Duodenal mucosa (tissue), 2 donors: ENCODE measurements around the gene PLEKHB2.
A peak's percentile ranks its signal among the peaks of the same experiment; 100 is the strongest.
"Not testable (repeated sequence)": the region's sequence is repeated elsewhere in the genome, so short reads cannot be mapped to it uniquely, and the experiment has no call there.

Source experiments
- H3K27ac ChIP-seq: one replicate; pipeline ENCODE4 v1.7.0; 2013; ENCODE audit warnings: low read depth, low read length
- H3K27me3 ChIP-seq, 2 donors: one replicate each; pipeline ENCODE4 v1.7.0; 2013; ENCODE audit warnings: low read length in 2 of 2, control low read depth in 1 of 2; ENCODE audit not compliant: insufficient read depth in 2 of 2, control insufficient read depth in 1 of 2
- H3K36me3 ChIP-seq, 2 donors: one replicate each; pipeline ENCODE4 v1.7.0; 2013; ENCODE audit warnings: low read length in 2 of 2, control low read depth in 1 of 2; ENCODE audit not compliant: insufficient read depth in 2 of 2, control insufficient read depth in 1 of 2
- H3K4me1 ChIP-seq, 2 donors: one replicate each; pipeline ENCODE4 v1.7.0; 2013; ENCODE audit warnings: low read length in 2 of 2, control low read depth in 1 of 2; ENCODE audit not compliant: insufficient read depth in 2 of 2, control insufficient read depth in 1 of 2
- H3K4me3 ChIP-seq, 2 donors: one replicate each; pipeline ENCODE4 v1.7.0; 2013; ENCODE audit warnings: low read length in 2 of 2, low read depth in 1 of 2
- H3K9ac ChIP-seq, 2 donors: one replicate each; pipeline ENCODE4 v1.7.0; 2013; ENCODE audit warnings: low read length in 2 of 2, low read depth in 1 of 2
- H3K9me3 ChIP-seq, 2 donors: one replicate each; pipeline ENCODE4 v1.7.0; 2013; ENCODE audit warnings: low read length in 2 of 2, control low read depth in 1 of 2; ENCODE audit not compliant: control insufficient read depth in 1 of 2

PLEKHB2 gene

GRCh38 chr2:131154647-131155046, 49.5 kb downstream of the PLEKHB2 start:
- Histone ChIP-seq H3K36me3 (peaks cover 0 to 10% of the 10 kb centered on the region in 2 donors), H3K9me3 (no peaks in the 10 kb centered on the region), H3K4me3 (no peak overlapping the region), H3K9ac (no peak overlapping the region), H3K4me1 (peaks cover 0 to 5% of the 10 kb centered on the region in 2 donors), H3K27me3 (no peaks in the 10 kb centered on the region), H3K27ac (no peak overlapping the region)

DNA sequence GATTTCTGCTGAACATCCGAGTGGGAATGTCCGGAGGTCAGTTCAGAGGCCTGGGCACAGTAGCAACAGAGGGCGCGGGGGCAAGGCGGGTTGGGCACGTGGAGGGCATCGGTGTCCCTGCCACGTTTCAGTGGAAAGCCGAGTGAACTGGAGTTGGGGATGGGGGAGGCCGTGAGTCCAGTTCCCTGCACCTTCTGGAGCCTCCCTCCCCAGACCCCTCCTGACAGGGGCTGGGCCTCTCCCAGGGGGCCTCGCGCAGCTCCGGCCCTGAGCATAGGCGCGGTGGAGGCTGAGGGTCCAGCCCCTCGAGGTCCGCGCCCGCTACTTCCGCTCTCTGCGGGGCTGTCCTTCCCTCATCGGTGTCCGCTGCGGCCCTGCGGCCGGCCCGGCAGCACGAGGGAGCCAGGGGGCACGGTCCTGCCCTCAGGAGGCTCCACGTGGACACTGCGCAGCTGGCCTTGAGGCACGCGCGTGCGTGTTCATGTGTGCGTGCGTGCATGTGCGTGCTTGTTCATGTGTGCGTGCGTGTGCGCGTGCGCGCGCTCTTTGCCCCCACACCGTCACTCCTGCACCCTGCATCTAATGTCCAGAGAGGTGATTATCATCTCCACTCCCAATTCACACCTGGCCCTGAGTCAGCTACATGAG, 50.2 kb downstream of the PLEKHB2 start:
- H3K27ac ChIP-seq: no peak overlapping the region
- H3K27me3 ChIP-seq: no peaks in the 10 kb centered on the region
- peaks cover 0 to 5% of the 10 kb centered on the region in 2 donors for H3K4me1 ChIP-seq
- no peak overlapping the region for H3K9ac ChIP-seq
- no peaks in the 10 kb centered on the region for H3K9me3 ChIP-seq
- H3K36me3 ChIP-seq: peaks cover 0 to 9% of the 10 kb centered on the region in 2 donors
- H3K4me3 ChIP-seq: no peak overlapping the region

DNA sequence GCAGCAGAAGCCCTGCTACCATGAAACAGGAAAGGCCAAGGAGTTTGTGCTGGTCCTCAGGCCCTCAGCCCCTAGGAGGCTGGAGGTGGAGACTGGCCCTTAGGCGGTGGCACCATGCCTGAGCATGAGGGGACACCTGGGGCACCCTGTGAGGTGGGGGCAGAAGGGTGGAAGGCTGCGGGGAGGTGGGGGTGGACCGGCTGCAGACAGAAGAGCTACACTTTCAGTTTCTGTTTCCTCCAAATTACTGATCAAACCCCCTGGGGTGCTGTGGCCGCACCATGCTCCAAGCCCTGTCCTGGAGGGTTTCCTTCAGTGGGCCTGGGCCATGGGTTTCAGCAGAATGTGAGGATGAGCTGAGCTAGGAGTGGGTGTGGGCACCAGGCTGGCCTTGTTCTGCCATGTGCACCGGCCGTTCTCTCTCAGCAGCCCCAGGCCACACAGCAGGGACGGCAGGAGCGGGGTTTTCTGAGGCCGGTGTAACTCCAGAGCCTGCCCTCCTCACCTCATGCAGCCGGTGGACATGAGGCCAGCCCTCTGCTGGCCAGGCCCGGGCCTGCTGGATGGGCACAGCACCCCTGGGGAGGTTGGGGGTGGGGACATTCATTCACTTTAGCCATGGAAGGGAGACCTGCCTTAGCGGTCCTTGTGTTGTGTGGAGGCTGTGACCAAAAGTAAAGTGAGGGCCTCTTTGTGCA, 51.5 kb downstream of the PLEKHB2 start:
- Histone ChIP-seq H3K9ac (no peak overlapping the region), H3K27ac (no peak overlapping the region), H3K9me3 (no peaks in the 10 kb centered on the region), H3K27me3 (no peaks in the 10 kb centered on the region), H3K4me1 (peaks cover 0 to 5% of the 10 kb centered on the region in 2 donors), H3K36me3 (no peaks in the 10 kb centered on the region), H3K4me3 (peak overlapping the region in 1 of 2 donors; percentile 21)

GRCh38 chr2:131165562-131165961, 60.4 kb downstream of the PLEKHB2 start:
- H3K36me3 ChIP-seq, H3K4me3 ChIP-seq, H3K27ac ChIP-seq, H3K9me3 ChIP-seq, H3K9ac ChIP-seq, H3K27me3 ChIP-seq, H3K4me1 ChIP-seq: not testable (repeated sequence)

DNA sequence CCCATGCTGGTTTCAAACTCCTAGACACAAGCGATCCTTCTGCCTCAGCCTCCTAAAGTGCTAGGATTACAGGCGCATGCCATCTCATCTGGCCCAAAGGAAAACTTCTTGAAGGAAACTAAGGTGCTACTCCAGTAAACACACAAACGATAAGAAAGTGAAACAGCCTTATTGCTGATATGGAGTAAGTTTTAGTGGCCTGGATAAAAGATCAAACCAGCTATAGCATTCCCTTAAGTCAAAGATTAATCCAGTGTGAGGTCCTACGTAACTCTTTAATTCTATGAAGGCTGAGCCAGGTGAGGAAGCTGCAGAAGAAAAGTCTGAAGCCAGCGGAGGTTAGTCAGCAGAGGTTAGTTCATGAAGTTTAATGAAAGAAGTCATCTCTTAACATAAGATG, 63.4 kb downstream of the PLEKHB2 start:
- Histone ChIP-seq H3K4me1 (peaks cover 0 to 2% of the 10 kb centered on the region in 2 donors), H3K9ac (no peak overlapping the region), H3K27ac (no peak overlapping the region), H3K36me3 (no peaks in the 10 kb centered on the region), H3K9me3 (no peaks in the 10 kb centered on the region), H3K4me3 (no peak overlapping the region), H3K27me3 (no peaks in the 10 kb centered on the region)

DNA sequence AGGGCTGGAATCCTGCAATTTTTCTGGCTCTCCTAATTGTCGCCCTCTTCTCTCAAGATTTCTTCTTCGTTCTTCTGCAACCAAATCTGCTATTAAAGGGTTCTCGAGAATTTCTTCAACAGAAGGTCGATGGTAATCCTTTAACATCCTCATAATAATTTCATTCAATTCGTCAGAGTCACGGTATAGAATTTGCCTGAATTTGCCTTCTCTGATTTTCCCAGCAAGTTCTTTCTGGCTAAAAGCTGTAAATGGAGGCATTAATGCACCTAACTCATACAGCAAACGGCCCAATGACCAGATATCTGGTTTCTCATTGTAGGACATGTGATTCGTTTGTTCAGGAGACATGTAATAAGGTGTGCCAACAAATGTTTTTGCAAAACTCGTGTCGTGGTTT, 72.9 kb downstream of the PLEKHB2 start:
- not testable (repeated sequence) for H3K9ac ChIP-seq, H3K4me1 ChIP-seq, H3K36me3 ChIP-seq, H3K27me3 ChIP-seq, H3K9me3 ChIP-seq, H3K27ac ChIP-seq, H3K4me3 ChIP-seq

DNA sequence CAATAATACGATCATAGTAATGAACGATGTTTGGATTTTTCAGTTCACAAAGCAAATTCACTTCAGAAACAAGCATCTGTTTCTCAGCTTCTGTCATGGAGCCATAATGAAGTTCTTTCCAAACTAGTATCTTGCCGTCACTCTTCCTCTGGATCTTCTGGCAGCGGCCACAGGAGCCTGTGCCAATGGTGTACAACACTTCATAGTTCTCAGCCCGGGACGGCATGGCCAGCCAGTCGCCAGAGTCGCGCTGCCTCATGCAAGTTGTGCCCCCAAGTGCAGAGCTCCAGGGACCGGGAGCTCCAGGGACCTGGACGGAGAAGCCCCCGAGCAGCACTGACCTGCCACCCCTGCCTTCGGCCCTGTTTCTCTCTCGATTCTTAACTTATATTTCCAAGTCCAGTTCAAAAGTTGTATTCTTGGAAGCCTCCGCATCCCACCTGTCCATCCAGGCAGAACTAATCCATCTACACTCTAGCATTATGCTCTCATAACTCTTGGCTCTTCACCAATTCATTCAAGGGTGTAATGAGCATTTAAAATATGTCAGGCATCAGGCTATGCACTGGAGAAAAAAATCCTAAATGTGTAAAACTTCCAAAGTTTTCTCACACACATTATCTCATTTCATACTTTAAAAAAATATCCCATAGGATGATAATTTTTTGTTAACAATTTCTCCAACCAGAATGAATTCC, 73.7 kb downstream of the PLEKHB2 start:
- H3K27ac ChIP-seq, H3K4me3 ChIP-seq, H3K36me3 ChIP-seq, H3K27me3 ChIP-seq, H3K9me3 ChIP-seq, H3K4me1 ChIP-seq, H3K9ac ChIP-seq: not testable (repeated sequence)

DNA sequence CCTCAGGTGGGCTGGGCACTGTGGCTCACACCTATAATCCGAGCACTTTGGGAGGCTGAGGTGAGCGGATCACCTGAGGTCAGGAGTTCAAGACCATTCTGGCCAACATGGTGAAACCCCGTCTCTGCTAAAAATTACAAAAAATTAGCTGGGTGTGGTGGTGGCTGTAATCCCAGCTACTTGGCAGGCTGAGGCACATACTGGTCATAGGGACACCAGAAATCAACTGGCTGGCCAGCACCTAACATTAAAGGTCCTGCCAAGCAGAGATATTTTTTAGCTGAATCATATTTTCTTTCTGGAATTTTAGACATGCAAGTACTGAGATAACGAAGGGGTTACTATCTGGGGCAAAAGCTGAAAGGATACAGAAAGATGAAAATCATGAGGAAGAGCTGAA, 76.3 kb downstream of the PLEKHB2 start:
- not testable (repeated sequence) for H3K27ac ChIP-seq, H3K36me3 ChIP-seq, H3K9ac ChIP-seq, H3K4me3 ChIP-seq, H3K9me3 ChIP-seq, H3K4me1 ChIP-seq, H3K27me3 ChIP-seq

DNA sequence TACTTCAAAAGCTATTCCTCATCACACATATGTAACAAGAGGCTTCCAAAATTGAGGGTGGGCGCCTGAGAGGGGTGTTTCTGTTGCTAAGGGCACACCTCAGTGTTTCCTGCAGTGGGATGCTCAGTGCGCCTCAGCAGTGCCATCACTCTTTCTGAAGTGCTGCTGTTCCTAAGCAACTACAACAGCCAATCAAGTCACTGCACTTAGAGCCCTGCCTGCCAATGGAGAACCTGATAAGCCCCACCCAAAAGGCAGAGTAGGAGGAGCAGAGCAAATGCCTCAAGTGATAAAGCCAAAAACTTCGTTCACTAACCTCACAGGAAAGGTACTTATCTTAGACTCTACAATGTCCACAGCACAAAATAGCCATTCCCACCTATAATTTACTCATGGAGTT, 88.3 kb downstream of the PLEKHB2 start:
- not testable (repeated sequence) for H3K36me3 ChIP-seq, H3K4me3 ChIP-seq, H3K9me3 ChIP-seq, H3K27me3 ChIP-seq, H3K27ac ChIP-seq, H3K4me1 ChIP-seq, H3K9ac ChIP-seq

DNA sequence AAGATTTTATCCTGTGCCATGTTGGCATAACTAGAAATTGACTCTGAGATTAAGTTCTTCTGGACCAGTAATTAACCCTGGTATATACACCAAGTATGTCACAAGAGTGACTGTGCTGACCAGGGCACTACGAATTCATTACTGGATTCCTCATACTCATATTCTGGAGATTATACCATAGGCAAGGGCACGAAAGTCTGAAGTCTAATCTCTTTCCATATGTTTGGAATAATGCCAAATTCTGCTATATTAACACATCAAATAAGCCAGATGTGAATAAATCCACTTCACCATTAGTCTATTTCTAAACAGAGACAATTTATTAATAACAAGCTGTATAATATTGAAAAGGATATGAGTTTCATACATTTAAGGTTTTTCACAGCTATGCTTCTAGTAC, 91.0 kb downstream of the PLEKHB2 start:
- H3K4me3 ChIP-seq, H3K9me3 ChIP-seq, H3K27me3 ChIP-seq, H3K27ac ChIP-seq, H3K4me1 ChIP-seq, H3K36me3 ChIP-seq, H3K9ac ChIP-seq: not testable (repeated sequence)
